ENCODE results near the gene LTO1.
A peak's percentile ranks its signal among the peaks of the same experiment; 100 is the strongest.

Gene LTO1

GRCh38 chr11:69637941-69638871 is 36.9 kb downstream of the LTO1 start:
- no peaks in the 10 kb centered on the region for H3K27me3 ChIP-seq (ENCODE audit: insufficient read depth, poor library complexity, severe bottlenecking)
- H3K27ac ChIP-seq (ENCODE audit: poor library complexity, severe bottlenecking) = peak overlapping the region; percentile 89
- 0 out of 3 replicates have a peak, but pooled peaks have one; percentile 8 for ATAC-seq (ENCODE audit: low read depth)
- TF ChIP-seq, protein P1, sequence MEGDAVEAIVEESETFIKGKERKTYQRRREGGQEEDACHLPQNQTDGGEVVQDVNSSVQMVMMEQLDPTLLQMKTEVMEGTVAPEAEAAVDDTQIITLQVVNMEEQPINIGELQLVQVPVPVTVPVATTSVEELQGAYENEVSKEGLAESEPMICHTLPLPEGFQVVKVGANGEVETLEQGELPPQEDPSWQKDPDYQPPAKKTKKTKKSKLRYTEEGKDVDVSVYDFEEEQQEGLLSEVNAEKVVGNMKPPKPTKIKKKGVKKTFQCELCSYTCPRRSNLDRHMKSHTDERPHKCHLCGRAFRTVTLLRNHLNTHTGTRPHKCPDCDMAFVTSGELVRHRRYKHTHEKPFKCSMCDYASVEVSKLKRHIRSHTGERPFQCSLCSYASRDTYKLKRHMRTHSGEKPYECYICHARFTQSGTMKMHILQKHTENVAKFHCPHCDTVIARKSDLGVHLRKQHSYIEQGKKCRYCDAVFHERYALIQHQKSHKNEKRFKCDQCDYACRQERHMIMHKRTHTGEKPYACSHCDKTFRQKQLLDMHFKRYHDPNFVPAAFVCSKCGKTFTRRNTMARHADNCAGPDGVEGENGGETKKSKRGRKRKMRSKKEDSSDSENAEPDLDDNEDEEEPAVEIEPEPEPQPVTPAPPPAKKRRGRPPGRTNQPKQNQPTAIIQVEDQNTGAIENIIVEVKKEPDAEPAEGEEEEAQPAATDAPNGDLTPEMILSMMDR (IDR thresholded peaks at IDR 0.05; ENCODE audit: poor library complexity, severe bottlenecking) = no peak
- peaks cover 3% of the 10 kb centered on the region for H3K4me1 ChIP-seq (ENCODE audit: insufficient read depth, poor library complexity, severe bottlenecking)
- no peaks in the 10 kb centered on the region for H3K9me3 ChIP-seq (ENCODE audit: severe bottlenecking)
- H3K4me3 ChIP-seq (ENCODE audit: severe bottlenecking) = peak overlapping the region; percentile 88
- peaks cover 4% of the 10 kb centered on the region for H3K36me3 ChIP-seq (ENCODE audit: low read depth)
- DNase-seq (ENCODE audit: low spot score) = peak; percentile 67

DNA sequence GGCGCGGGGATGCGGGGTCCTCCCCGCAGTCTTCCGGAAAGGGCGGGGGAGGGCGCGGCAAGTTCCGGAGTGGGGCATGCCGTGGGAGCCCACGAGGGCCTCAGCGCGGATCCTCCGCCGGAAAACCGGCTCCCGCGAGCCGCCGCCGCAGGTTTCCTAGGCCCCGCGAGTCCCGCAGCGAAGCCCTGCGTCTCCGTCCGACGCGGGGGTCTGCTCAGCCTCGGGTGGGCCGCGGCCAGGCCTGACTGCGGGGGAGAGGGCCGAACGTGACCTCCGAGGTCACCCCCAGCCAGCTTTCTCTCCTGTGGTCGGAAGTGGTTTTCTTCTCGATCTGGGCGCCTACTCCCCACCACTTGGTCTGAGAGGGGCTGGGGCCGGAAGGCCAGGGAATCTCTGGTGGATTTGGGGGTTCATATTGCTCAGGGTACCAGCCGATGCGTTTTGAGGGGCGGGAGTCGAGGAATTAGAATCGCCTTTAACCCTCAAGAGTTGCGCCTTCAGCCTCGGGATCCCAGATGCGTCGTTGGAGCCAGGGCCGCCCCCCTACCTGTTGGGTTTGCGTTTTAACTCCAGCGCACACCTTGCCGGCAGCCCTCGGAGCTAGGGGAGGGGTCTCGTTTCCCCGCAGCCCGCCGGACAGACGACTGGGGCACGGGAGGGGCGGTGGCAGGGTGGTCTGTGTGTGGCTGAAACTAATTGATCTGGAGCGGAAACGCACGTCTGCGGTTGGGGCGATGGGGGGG is 37.8 kb downstream of the LTO1 start:
- peak; percentile 55 for DNase-seq (ENCODE audit: low spot score)
- no peak for ATAC-seq (ENCODE audit: low read depth)
- Histone ChIP-seq H3K9me3 (ENCODE audit: severe bottlenecking) (no peaks in the 10 kb centered on the region), H3K4me1 (ENCODE audit: insufficient read depth, poor library complexity, severe bottlenecking) (peaks cover 3% of the 10 kb centered on the region), H3K36me3 (ENCODE audit: low read depth) (no peaks in the 10 kb centered on the region), H3K27ac (ENCODE audit: poor library complexity, severe bottlenecking) (peak overlapping the region; percentile 89), H3K4me3 (ENCODE audit: severe bottlenecking) (no peak overlapping the region), H3K27me3 (ENCODE audit: insufficient read depth, poor library complexity, severe bottlenecking) (no peaks in the 10 kb centered on the region)
- TF ChIP-seq, protein P1 (IDR thresholded peaks at IDR 0.05; ENCODE audit: poor library complexity, severe bottlenecking) = no peak

GRCh38 chr11:69636512-69637197 is 38.5 kb downstream of the LTO1 start:
- Histone ChIP-seq H3K27me3 (ENCODE audit: insufficient read depth, poor library complexity, severe bottlenecking) (no peaks in the 10 kb centered on the region), H3K36me3 (ENCODE audit: low read depth) (no peaks in the 10 kb centered on the region), H3K4me1 (ENCODE audit: insufficient read depth, poor library complexity, severe bottlenecking) (peaks cover 3% of the 10 kb centered on the region), H3K27ac (ENCODE audit: poor library complexity, severe bottlenecking) (no peak overlapping the region), H3K9me3 (ENCODE audit: severe bottlenecking) (no peaks in the 10 kb centered on the region), H3K4me3 (ENCODE audit: severe bottlenecking) (no peak overlapping the region)
- DNase-seq (ENCODE audit: low spot score) = peak; percentile 42
- TF ChIP-seq, protein P1 (IDR thresholded peaks at IDR 0.05; ENCODE audit: poor library complexity, severe bottlenecking) = no peak
- ATAC-seq (ENCODE audit: low read depth) = peak; percentile 7; the same call in 1 of the 3 replicates

GRCh38 chr11:69635804-69636511 is 39.2 kb downstream of the LTO1 start:
- H3K9me3 ChIP-seq (ENCODE audit: severe bottlenecking) = no peaks in the 10 kb centered on the region
- H3K36me3 ChIP-seq (ENCODE audit: low read depth) = no peaks in the 10 kb centered on the region
- TF ChIP-seq, protein P1 (IDR thresholded peaks at IDR 0.05; ENCODE audit: poor library complexity, severe bottlenecking) = no peak
- no peak overlapping the region for H3K4me3 ChIP-seq (ENCODE audit: severe bottlenecking)
- H3K4me1 ChIP-seq (ENCODE audit: insufficient read depth, poor library complexity, severe bottlenecking) = peaks cover 3% of the 10 kb centered on the region
- DNase-seq (ENCODE audit: low spot score) (no peak), ATAC-seq (ENCODE audit: low read depth) (no peak)
- H3K27ac ChIP-seq (ENCODE audit: poor library complexity, severe bottlenecking) = no peak overlapping the region
- H3K27me3 ChIP-seq (ENCODE audit: insufficient read depth, poor library complexity, severe bottlenecking) = no peaks in the 10 kb centered on the region
